AG04449 (cell line): Measurements from ENCODE around the gene SH2D5.
"Not testable (repeated sequence)": the region's sequence is repeated elsewhere in the genome, so short reads cannot be mapped to it uniquely, and the experiment has no call there.

Experiments used
- CTCF ChIA-PET: fragments of 350-600 bp; formaldehyde crosslinking; extraction: SDS; loops from one replicate; lab custom pipeline; 2021; ENCODE audit warnings: antibody characterized with exemption; lab: Yijun Ruan, JAX
- POLR2A ChIA-PET: fragments of 400-600, 350-600 bp; formaldehyde crosslinking; extraction: SDS; loops from one replicate; lab custom pipeline; 2020; ENCODE audit warnings: antibody characterized with exemption, inconsistent platforms; lab: Yijun Ruan, JAX
- DNase-seq: peaks from one replicate; pipeline ENCODE4 v3.0.0-alpha.2; 2010; ENCODE audit warnings: low read depth, low spot score
- H3K4me3 ChIP-seq: 2 replicates; pipeline ENCODE4 v1.5.1; 2011; ENCODE audit warnings: low read depth, mild to moderate bottlenecking, control low read depth, low read length
- CTCF ChIP-seq: IDR thresholded peaks from one replicate; pipeline ENCODE4 v1.5.1; 2011; ENCODE audit warnings: mild to moderate bottlenecking, moderate library complexity, low read length, control low read depth, inconsistent platforms; ENCODE audit not compliant: insufficient read depth; ENCODE audit errors: missing control alignments

The SH2D5 gene

GRCh38 chr1:20723159-20723536 is 9.4 kb downstream of the SH2D5 start:
- CTCF ChIA-PET, result no interaction called here
- no peak for DNase-seq
- POLR2A ChIA-PET, result no interaction called here
- H3K4me3 ChIP-seq, result no peak overlapping the region
- TF ChIP-seq CTCF, result no peak

GRCh38 chr1:20721117-20722061 is 11.1 kb downstream of the SH2D5 start:
- no peak for DNase-seq
- no peak overlapping the region for H3K4me3 ChIP-seq
- CTCF ChIA-PET, result no interaction called here
- POLR2A ChIA-PET, result no interaction called here
- no peak for TF ChIP-seq CTCF

GRCh38 chr1:20720631-20721091 is 11.8 kb downstream of the SH2D5 start:
- TF ChIP-seq CTCF, result no peak
- CTCF ChIA-PET, result no interaction called here
- no peak for DNase-seq
- H3K4me3 ChIP-seq, result no peak overlapping the region
- POLR2A ChIA-PET, result no interaction called here

- TF ChIP-seq CTCF, result no peak
- DNase-seq, result no peak
- CTCF ChIA-PET, result interaction anchor here (2.4 kb wide), 1 partner anchor 9 kb away, joined by 9 read pairs; no protein-coding TSS in a partner anchor
- POLR2A ChIA-PET, result no interaction called here
- no peak overlapping the region for H3K4me3 ChIP-seq
These were observed 12.5 kb downstream of the SH2D5 start for GRCh38 chr1:20719871-20720620.

GRCh38 chr1:20719261-20719660 is 13.2 kb downstream of the SH2D5 start:
- no peak overlapping the region for H3K4me3 ChIP-seq
- CTCF ChIA-PET, result interaction anchor here (0.9 to 2.4 kb wide), 3 partner anchors 9 to 26 kb away, joined by 3 to 9 read pairs (median 5); no protein-coding TSS in a partner anchor
- TF ChIP-seq CTCF, result no peak
- no peak for DNase-seq
- POLR2A ChIA-PET, result no interaction called here

- peak overlapping the region; percentile 59 for H3K4me3 ChIP-seq
- DNase-seq, POLR2A ChIA-PET: not testable (repeated sequence)
- CTCF ChIA-PET, result interaction anchor here (0.9 to 2.4 kb wide), 5 partner anchors 10 to 27 kb away, joined by 3 to 9 read pairs (median 5); no protein-coding TSS in a partner anchor
These were observed 14.1 kb downstream of the SH2D5 start for GRCh38 chr1:20718343-20718882.
